ENCODE measurements around the gene VAC14.

DNA sequence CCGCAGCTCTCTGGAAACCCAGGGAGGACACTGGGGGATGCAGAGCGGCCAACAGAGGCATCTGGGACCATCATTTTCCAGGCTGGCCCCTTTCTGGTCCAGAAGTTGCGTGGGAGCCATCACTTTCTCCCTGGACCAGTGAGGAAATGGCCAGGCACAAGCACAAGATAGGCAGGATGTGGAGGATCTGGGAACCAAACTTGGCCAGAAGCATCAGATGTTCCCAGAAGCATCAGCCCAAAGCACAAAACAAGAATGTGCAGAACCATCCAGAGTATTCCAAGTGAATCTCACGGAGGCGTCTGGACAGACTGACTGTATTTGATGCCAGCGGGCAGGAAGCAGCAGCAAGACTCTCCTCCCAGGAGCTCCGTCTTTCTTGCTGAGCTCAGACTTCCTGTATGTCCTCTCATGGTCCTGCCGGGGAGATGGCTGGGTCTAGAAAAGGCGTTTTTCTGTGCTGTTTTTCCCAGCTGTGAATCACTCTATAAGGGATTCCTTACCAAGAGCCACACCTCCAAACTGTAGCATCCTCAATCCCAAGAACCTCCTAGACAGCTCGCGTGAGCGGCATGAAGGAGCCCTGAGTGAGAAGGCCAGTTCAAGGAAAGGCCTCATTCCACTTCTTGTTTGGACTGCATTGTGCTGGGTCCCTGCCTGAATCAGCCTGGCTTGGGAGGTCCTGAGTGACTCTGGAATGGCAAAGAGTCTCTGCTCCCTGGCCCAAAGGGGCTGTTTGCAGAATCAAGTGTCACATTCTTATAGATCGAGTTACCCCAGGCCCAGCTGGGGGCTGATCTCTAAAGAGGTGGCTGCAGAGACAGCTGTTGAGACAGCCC is 65.6 kb downstream of the VAC14 start:
- no peak for TF ChIP-seq ZNF114 (CRISPR knock-in tag; IDR thresholded peaks at IDR 0.05)
- TF ChIP-seq, protein P1, sequence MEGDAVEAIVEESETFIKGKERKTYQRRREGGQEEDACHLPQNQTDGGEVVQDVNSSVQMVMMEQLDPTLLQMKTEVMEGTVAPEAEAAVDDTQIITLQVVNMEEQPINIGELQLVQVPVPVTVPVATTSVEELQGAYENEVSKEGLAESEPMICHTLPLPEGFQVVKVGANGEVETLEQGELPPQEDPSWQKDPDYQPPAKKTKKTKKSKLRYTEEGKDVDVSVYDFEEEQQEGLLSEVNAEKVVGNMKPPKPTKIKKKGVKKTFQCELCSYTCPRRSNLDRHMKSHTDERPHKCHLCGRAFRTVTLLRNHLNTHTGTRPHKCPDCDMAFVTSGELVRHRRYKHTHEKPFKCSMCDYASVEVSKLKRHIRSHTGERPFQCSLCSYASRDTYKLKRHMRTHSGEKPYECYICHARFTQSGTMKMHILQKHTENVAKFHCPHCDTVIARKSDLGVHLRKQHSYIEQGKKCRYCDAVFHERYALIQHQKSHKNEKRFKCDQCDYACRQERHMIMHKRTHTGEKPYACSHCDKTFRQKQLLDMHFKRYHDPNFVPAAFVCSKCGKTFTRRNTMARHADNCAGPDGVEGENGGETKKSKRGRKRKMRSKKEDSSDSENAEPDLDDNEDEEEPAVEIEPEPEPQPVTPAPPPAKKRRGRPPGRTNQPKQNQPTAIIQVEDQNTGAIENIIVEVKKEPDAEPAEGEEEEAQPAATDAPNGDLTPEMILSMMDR (conservative IDR thresholded peaks at IDR 0.05; ENCODE audit: low read depth in 2 of 2): no peak
- no peak for TF ChIP-seq EZH2 (IDR thresholded peaks at IDR 0.05; ENCODE audit: low read depth, unreplicated experiment)

All from GM23338 (cell line).